COLO668 (cell line): Measurements from ENCODE around the gene MRC1.
A peak's percentile ranks its signal among the peaks of the same experiment; 100 is the strongest.
"Not testable (repeated sequence)": the region's sequence is repeated elsewhere in the genome, so short reads cannot be mapped to it uniquely, and the experiment has no call there.

ENCODE experiments used
- DNase-seq: peaks from one replicate; lab custom pipeline; 2025; ENCODE audit not compliant: unreplicated experiment; lab: John Stamatoyannopoulos, UW

Gene MRC1

DNA sequence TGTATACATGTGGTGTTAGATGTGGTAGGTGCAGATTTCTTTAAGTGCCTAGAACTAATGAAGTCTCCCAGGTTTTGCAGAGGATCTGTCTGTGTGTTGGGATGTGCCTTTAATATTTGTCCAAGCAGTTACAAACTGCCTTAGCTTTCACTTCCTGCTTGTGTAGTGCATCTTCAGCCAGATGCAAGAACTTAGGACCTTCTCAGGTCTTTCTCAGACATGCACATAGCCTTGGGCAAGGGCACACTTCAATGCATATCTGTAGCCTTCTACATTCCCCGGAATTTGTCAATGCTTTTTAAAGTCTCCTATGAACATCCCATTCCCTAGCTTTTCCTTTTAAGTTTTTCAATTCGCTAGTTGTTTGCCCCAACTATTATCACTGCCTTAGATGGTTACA lies 95.4 kb downstream of the MRC1 start:
- no peak for DNase-seq

DNA sequence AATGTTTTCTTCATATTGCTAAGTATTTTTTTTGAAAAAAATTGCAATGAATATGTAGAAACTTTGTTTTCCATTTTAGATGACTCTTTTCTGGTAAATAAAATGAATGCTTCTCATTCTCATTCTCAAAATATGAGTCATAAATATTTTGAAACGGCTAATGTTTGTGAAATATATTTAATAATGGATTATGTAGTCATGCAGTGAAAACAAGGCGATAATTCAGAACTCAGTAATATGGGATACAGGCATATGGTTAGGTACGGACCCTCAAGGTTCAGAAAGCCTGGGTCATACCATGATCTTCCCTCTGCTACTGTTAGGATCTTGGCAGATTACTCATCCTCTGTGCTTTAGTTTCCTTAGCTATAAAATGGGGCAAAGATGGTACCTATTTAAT lies 96.3 kb downstream of the MRC1 start:
- no peak for DNase-seq

DNA sequence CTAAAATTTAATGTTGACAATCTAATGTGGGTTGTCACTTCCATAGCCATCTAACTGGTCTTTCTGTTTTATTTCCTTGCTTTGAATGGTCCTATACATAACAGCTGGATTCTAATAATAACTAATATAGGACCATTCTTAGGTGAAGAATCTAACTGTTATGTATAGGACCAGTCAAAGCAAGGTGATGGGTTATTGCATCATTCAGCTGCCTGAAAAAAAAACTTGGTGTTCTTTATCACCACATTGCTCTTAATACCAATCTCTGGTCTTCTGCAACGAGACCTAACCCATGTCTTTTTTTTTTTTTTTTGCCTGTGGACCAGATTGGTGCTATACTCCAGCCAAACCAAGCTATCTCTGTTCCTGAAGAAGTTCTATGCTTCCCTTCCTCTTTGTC lies 96.9 kb downstream of the MRC1 start:
- no peak for DNase-seq

DNA sequence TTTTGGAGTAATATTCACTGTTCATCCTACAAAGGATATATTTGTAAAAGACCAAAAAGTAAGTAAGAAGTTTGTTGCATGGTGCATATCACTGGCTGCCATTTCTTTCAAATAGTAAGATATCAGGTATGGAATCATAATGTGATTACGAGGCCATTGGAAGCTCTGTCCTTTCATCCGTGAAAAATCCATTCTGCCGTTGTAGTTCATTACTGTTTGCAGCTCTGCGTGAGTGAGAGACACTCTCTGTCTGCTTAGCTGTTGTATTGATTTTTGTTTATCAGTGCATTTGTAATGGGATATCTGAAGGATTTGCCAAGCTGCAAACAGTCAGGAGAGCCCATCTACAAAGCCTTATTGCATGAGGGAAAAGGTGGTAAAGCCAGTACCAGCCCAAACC lies 98.5 kb downstream of the MRC1 start:
- no peak for DNase-seq

DNA sequence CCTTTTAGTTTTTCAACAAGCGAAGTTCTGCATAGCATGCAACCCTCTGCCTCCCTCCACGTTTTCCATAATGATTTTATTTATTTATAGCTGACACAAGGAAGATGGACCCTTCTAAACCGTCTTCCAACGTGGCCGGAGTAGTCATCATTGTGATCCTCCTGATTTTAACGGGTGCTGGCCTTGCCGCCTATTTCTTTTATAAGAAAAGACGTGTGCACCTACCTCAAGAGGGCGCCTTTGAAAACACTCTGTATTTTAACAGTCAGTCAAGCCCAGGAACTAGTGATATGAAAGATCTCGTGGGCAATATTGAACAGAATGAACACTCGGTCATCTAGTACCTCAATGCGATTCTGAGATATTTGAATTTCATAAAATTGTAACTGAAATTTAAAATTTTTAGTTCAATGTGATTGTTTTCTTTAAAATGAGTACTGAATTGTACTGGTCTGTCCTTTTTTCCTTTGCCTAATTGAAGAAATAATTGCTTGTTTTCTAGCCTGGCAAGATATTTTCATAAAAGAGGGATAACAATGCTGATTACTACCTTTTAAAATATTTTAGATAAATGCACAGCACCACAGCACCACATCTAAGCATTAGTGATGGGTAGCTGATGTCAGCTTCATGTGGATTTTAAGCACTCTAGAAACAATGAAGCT lies 101.1 kb downstream of the MRC1 start:
- peak; percentile 0 for DNase-seq

DNA sequence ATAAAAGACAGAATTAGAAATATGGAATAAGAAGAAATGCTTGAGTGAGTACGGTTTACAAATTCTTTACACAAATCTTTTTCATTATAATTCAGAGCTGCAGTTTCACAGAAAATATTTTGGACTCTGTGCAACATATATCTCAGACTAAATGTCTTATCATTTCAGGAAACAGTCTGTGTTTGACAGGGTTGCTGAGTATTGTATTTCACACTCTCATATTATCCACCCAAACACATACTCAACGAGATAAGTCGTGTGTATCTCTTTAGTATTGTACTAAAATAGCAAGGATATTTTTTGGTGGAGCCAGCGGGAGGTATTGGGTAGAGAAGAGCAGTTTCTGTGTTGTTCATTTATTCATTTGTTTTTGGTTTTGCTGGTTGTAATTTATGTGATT lies 103.6 kb downstream of the MRC1 start:
- no peak for DNase-seq

DNA sequence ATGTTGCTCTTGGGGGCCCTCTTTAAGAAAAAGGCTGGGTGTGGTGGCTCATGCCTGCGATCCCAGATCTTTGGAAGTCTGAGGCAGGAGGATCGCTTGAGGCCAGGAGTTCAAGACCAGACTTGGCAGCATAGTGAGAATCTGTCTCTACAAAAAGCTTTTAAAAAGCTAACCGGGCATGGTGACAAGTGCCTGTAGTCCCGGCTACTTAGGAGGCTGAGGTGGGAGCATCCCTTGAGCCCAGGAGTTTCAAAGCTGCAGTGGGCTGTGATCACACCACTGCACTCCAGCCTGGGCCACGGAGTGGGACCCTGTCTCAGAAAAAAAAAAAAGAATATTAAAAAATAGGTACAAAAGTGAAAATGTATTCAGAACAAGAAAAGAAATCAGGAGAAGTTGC lies 104.5 kb downstream of the MRC1 start:
- DNase-seq: no peak

DNA sequence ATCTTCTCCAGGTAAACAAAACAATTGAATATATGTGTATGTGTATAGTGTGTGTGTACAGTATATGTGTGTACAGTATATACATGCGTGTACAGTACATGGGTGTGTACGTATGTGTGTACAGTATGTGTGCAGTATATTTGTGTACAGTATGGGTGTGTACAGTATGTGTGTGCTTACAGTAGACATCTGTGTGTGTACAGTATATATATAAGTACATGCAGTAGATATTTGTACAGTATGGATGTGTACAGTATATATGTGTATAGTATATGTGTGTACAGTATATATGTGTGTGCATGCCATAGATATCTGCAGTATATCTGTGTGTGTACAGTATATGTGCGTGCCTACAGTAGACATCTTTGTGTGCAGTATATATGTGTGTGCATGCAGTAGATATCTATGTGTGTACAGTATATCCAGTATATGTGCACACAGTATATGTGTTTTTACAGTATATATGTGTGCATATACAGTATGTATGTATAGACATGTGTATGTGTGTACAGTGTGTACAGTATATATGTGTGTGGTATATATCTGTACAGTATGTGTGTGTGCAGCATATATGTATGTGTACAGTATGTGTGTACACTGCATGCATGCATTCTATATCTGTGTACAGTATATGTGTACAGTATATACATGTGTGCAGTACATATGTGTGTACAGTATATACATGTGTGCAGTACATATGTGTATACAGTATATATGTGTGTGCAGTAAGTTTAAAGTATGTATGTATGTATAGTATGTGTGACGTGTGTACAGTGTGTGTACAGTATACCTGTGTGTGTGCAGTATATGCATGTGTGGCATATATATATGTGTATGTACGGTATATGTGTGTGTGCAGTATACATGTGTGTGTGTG lies 105.3 kb downstream of the MRC1 start:
- no peak for DNase-seq

DNA sequence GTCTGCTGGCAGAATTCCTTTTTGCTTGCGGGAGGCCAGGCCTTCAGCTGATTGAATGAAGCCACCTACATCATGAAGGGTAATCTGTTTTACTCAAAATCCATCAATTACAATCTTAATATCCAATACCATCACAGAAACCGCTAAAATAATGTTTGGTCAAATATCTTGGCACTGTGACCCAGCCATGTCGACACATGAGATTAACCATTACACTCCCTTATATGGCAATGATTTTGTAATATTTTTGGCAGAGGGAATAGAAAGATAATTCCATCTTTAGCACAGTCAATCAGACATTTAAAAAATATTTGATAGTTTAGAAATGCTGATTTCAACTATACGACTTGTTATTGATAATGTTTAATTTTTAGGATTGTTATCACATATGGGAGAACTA lies 106.0 kb downstream of the MRC1 start:
- no peak for DNase-seq

DNA sequence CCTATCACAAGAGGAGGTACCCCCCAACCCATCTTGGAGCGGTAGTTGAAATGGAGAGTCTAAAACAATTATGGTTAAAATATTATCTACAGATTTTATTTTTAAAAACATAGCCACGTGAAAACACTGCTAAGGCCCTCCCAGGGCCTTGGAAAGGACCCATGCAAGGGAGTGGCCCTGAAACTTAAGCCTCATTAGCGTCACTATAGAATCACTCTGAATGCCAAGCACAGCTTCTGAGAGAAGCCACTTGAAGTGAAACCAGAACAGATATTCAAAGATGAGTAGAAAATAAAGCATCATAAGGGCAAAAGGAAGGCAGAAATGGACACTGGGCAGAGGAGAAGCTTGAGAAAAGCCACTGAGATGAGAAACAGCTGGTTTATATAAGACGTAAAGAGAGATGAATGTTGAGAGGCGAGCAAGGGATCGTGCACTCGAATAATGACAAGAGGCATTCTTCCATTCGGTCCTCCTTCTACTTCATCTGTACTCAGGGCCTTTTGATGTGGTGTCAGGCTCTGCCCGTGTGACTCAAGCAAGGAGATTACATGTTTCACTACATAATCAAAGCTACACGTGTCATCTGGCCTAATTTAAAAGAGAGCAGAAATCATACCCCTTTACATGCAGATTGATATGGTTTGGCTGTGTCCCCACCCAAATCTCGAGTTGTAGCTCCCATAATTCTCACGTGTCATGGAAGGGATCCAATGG lies 109.2 kb downstream of the MRC1 start:
- no peak for DNase-seq

DNA sequence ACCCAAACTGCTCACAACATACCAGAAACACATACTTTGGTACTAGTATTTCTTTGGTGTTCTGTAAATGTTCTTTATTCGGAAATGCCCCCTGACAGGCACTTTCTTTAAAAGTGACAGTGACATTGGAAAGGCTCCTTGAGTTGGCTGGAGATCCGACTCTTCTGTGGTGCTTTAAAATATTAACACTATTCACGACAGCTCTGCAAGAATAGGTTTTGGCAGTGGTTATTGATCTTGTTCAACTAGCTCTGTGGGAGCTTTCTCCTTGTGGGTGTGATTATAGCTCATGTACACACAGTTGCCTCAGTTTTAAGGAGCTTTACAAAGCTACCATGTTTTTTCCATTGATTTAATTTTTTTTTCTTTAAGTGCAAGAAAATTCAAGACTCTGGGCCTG lies 112.2 kb downstream of the MRC1 start:
- DNase-seq: no peak

DNA sequence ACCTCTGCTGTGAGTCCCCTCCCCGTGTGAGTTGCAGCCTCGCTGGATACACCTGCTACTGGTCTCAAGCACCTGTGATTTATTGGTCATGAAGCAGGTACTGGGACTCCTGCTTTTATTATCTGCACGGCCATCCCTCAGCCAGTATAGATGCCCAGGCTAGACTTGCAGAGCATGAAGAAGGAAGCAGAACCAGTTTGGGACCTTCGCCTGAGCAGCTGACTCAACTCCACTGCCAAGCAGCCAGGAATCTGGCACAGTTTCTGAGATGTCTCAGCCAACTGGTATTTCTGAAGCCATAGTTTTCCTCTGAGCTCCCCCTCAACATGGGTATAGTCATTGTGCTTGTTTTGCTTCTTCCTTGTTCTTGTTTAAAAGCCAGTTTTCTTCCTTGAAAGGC lies 114.6 kb downstream of the MRC1 start:
- peak; percentile 2 for DNase-seq

DNA sequence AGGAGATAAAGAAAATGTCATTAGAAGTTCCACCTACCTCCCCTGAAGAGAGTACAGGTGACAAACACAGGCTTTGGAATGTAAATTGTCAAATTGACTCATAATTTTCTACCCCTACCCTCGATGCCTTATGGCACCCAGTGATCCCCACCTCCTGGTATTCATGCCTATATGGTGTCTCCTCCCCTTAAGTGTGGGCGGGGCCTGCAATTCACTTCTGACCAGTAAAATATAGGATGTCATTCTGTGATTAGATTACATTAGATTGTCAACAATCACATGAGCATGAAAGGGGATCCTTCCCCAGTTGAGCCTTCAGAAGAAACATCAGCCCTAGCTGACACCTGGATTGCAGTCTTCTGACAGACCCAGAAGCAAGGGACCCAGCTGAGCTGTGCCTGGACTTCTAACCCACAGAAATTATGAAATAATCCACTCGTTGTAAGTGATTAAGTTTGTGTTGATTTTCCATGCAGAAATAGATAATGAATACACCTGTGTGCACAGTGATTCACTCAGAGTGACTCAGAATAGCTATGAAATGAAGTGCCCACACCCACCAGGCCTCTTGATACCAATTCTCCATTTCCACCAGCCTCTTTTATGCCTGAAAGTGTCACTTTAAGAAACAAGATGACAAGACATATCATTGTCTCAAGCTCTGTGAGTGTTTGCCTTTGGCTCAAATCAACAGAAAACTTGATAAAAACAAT lies 134.0 kb downstream of the MRC1 start:
- no peak for DNase-seq

DNA sequence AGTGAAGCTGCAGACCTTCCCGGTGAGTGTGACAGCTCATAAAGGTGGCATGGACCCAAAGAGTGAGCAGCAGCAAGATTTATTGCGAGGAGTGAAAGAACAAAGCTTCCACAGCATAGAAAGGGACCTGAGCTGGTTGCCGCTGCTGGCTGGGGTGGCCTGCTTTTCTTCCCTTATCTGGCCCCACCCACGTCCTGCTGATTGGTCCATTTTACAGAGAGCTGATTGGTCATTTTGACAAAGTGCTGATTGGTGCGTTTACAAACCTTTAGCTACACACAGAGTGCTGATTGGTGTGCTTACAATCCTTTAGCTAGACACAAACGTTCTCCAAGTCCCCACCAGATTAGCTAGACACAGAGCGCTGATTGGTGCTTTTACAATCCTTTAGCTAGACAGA lies 141.1 kb downstream of the MRC1 start:
- DNase-seq: not testable (repeated sequence)

DNA sequence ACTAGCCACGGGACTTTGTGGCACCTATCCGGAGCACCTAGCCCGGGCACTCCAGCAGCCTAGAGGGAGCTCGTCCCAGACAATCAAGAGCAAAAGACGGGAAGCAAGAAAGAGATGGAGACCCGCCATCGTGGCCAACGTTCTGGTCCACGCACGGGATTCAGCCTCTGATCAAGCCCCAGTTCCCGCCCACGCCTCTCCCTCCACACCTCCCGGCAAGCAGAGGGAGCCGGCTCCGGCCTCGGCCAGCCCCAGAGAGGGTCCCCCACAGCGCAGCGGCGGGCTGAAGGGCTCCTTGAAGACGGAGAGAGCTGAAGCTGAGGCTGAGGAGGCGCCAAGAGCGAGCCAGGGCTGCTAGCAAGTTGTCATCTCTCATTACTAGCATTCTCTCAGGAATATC lies 141.6 kb downstream of the MRC1 start:
- DNase-seq: no peak

DNA sequence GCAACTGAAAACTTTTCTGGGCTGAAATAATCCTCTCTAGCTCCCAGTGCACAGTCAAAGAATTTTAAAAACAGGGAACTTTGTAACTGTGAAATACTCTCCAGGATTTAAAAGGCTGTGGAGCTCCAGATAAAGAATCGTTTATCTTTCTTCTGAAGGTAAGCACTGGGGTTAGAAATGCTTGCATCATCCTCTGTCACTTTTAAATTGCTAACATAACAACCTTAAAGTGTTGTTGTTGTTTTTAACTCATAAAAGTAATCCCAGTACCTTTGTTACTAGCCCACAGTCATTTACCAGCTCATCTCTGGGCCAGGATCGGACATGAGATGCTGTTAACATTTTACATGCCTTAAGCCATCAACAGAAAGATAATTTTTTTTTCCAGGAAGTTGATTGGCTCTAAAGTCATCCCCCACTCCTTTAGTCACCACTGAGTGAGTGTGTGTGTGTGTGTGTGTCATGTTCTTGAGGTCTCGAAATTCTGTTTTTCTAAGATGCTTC lies 142.8 kb downstream of the MRC1 start, which contains the start of gene SLC39A12:
Gene SLC39A12, plus strand, starts transcription at position 51 of the 504 bp plus-strand sequence. CDS start 1,359 bp downstream, outside the sequence.
- DNase-seq: no peak

DNA sequence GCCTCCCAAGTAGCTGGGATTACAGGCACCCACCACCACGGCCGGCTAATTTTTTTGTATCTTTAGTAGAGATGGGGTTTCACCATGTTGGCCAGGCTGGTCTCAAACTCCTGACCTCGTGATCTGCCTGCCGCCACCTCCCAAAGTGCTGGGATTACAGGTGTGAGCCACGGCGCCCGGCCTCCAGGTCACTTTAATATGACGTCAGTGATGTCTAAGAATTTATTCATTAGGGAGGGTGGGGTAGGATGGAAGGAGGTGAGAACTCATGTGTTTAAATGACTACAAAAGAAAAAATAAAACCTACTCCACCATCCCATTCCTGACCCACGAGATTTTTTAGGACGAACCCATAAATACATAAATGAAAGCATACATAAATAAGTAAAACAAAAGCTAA lies 145.2 kb downstream of the MRC1 start:
- not testable (repeated sequence) for DNase-seq

DNA sequence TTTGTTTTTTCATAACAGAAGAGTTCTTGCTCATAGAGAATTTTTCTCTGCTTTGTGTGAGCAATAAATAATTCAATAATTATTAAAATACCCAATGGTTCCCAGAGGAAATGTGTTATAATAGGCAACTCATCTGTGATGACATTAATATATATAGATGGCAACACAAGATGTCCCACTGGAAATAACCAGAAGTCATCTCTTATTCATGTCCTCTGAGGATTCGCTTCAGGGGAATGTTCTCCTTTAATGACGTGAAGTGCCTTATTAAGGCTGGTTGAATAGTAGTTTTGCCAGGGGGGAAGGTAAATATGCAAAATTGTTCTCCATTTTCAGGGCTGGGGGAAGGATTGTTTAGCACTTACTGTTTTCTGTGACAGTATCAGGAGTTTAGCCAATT lies 145.7 kb downstream of the MRC1 start:
- no peak for DNase-seq

DNA sequence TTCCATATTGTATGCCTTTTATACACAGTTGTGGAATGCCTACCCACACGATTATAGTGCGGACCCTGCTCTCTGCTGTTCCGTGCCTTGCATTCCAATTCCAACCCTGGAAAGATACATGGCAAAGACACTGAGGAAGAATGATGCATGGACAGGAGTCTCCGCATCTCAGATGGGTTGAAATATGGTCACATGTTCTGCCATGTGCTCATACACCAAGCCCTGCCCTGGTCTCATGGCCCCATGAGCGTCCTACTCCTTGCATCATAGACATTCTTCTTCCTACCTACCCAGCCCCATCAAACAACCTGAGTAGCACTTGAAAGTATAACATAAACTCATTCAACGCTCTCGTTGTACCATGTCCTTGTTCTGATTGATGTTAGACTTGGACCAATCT lies 148.9 kb downstream of the MRC1 start:
- no peak for DNase-seq

DNA sequence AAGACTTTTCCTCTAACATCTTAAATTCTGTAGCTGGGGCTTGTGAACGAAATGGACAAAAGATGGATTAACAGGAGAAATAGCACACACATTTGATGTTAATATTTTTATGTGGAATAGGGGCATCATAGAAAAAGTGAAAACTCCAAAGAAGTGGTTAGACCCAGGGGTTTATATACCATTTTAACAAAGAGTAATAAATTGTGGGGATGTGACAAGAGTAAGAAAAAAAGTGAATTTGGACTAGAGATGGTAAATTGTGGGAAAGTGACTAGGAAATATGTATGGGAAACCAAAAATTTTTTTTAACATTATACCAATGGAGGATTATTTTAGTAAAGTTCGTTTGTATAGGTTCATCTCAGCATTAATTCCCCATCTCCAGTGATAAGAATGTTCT lies 150.7 kb downstream of the MRC1 start:
- no peak for DNase-seq
